ENCODE measurements around the gene L3MBTL4.

Gene L3MBTL4

GRCh38 chr18:6323319-6323889 is 91.3 kb downstream of the L3MBTL4 start:
- Histone ChIP-seq H3K9me3 (ENCODE audit: control insufficient read depth, low read length) (peaks cover 8% of the 10 kb centered on the region), H3K4me1 (ENCODE audit: control insufficient read depth, insufficient read depth, low read length) (no peaks in the 10 kb centered on the region), H3K36me3 (ENCODE audit: control insufficient read depth, insufficient read depth, low read length) (no peaks in the 10 kb centered on the region), H3K4me3 (ENCODE audit: low read length) (no peak overlapping the region), H3K9ac (ENCODE audit: low read length) (no peak overlapping the region), H3K27me3 (ENCODE audit: control insufficient read depth, insufficient read depth, low read length) (no peaks in the 10 kb centered on the region)

- no peak overlapping the region for H3K4me3 ChIP-seq (ENCODE audit: low read length)
- H3K27me3 ChIP-seq (ENCODE audit: control insufficient read depth, insufficient read depth, low read length), result no peaks in the 10 kb centered on the region
Observed at GRCh38 chr18:6315517-6316331, 99.0 kb downstream of the L3MBTL4 start.

GRCh38 chr18:6313415-6313814 is 101.3 kb downstream of the L3MBTL4 start:
- no peak overlapping the region for H3K4me3 ChIP-seq (ENCODE audit: low read length)
- H3K27me3 ChIP-seq (ENCODE audit: control insufficient read depth, insufficient read depth, low read length), result no peaks in the 10 kb centered on the region
- no peaks in the 10 kb centered on the region for H3K4me1 ChIP-seq (ENCODE audit: control insufficient read depth, insufficient read depth, low read length)
- H3K9ac ChIP-seq (ENCODE audit: low read length), result no peak overlapping the region
- H3K36me3 ChIP-seq (ENCODE audit: control insufficient read depth, insufficient read depth, low read length), result no peaks in the 10 kb centered on the region
- no peaks in the 10 kb centered on the region for H3K9me3 ChIP-seq (ENCODE audit: control insufficient read depth, low read length)

More at GRCh38 chr18:6315517-6316331, 99.0 kb downstream of the L3MBTL4 start:
- H3K9me3 ChIP-seq (ENCODE audit: control insufficient read depth, low read length), result no peaks in the 10 kb centered on the region
- no peaks in the 10 kb centered on the region for H3K36me3 ChIP-seq (ENCODE audit: control insufficient read depth, insufficient read depth, low read length)
- H3K4me1 ChIP-seq (ENCODE audit: control insufficient read depth, insufficient read depth, low read length), result no peaks in the 10 kb centered on the region
- no peak overlapping the region for H3K9ac ChIP-seq (ENCODE audit: low read length)

- Histone ChIP-seq H3K4me1 (ENCODE audit: control insufficient read depth, insufficient read depth, low read length) (no peaks in the 10 kb centered on the region), H3K27me3 (ENCODE audit: control insufficient read depth, insufficient read depth, low read length) (no peaks in the 10 kb centered on the region), H3K9me3 (ENCODE audit: control insufficient read depth, low read length) (no peaks in the 10 kb centered on the region), H3K4me3 (ENCODE audit: low read length) (no peak overlapping the region), H3K36me3 (ENCODE audit: control insufficient read depth, insufficient read depth, low read length) (no peaks in the 10 kb centered on the region), H3K9ac (ENCODE audit: low read length) (no peak overlapping the region)
Observed at GRCh38 chr18:6311456-6312215, 103.1 kb downstream of the L3MBTL4 start.

GRCh38 chr18:6310714-6311113 is 104.0 kb downstream of the L3MBTL4 start:
- no peak overlapping the region for H3K9ac ChIP-seq (ENCODE audit: low read length)
- no peak overlapping the region for H3K4me3 ChIP-seq (ENCODE audit: low read length)
- no peaks in the 10 kb centered on the region for H3K27me3 ChIP-seq (ENCODE audit: control insufficient read depth, insufficient read depth, low read length)
- H3K36me3 ChIP-seq (ENCODE audit: control insufficient read depth, insufficient read depth, low read length), result no peaks in the 10 kb centered on the region
- H3K4me1 ChIP-seq (ENCODE audit: control insufficient read depth, insufficient read depth, low read length), result no peaks in the 10 kb centered on the region
- no peaks in the 10 kb centered on the region for H3K9me3 ChIP-seq (ENCODE audit: control insufficient read depth, low read length)

GRCh38 chr18:6297875-6298274 is 116.8 kb downstream of the L3MBTL4 start:
- Histone ChIP-seq H3K4me1 (ENCODE audit: control insufficient read depth, insufficient read depth, low read length) (no peaks in the 10 kb centered on the region), H3K27me3 (ENCODE audit: control insufficient read depth, insufficient read depth, low read length) (no peaks in the 10 kb centered on the region), H3K4me3 (ENCODE audit: low read length) (no peak overlapping the region), H3K36me3 (ENCODE audit: control insufficient read depth, insufficient read depth, low read length) (no peaks in the 10 kb centered on the region), H3K9me3 (ENCODE audit: control insufficient read depth, low read length) (no peaks in the 10 kb centered on the region), H3K9ac (ENCODE audit: low read length) (no peak overlapping the region)

GRCh38 chr18:6294148-6294784 is 120.4 kb downstream of the L3MBTL4 start:
- no peaks in the 10 kb centered on the region for H3K36me3 ChIP-seq (ENCODE audit: control insufficient read depth, insufficient read depth, low read length)

GRCh38 chr18:6289843-6290242 is 124.9 kb downstream of the L3MBTL4 start:
- Histone ChIP-seq H3K9ac (ENCODE audit: low read length) (no peak overlapping the region), H3K4me1 (ENCODE audit: control insufficient read depth, insufficient read depth, low read length) (no peaks in the 10 kb centered on the region), H3K9me3 (ENCODE audit: control insufficient read depth, low read length) (no peaks in the 10 kb centered on the region), H3K27me3 (ENCODE audit: control insufficient read depth, insufficient read depth, low read length) (no peaks in the 10 kb centered on the region), H3K4me3 (ENCODE audit: low read length) (no peak overlapping the region), H3K36me3 (ENCODE audit: control insufficient read depth, insufficient read depth, low read length) (no peaks in the 10 kb centered on the region)

More at GRCh38 chr18:6294148-6294784, 120.4 kb downstream of the L3MBTL4 start:
- no peaks in the 10 kb centered on the region for H3K4me1 ChIP-seq (ENCODE audit: control insufficient read depth, insufficient read depth, low read length)
- H3K9ac ChIP-seq (ENCODE audit: low read length), result no peak overlapping the region
- no peaks in the 10 kb centered on the region for H3K9me3 ChIP-seq (ENCODE audit: control insufficient read depth, low read length)
- no peak overlapping the region for H3K4me3 ChIP-seq (ENCODE audit: low read length)
- H3K27me3 ChIP-seq (ENCODE audit: control insufficient read depth, insufficient read depth, low read length), result no peaks in the 10 kb centered on the region

- no peaks in the 10 kb centered on the region for H3K4me1 ChIP-seq (ENCODE audit: control insufficient read depth, insufficient read depth, low read length)
- no peak overlapping the region for H3K9ac ChIP-seq (ENCODE audit: low read length)
- H3K36me3 ChIP-seq (ENCODE audit: control insufficient read depth, insufficient read depth, low read length), result no peaks in the 10 kb centered on the region
- H3K27me3 ChIP-seq (ENCODE audit: control insufficient read depth, insufficient read depth, low read length), result no peaks in the 10 kb centered on the region
- no peak overlapping the region for H3K4me3 ChIP-seq (ENCODE audit: low read length)
- H3K9me3 ChIP-seq (ENCODE audit: control insufficient read depth, low read length), result no peaks in the 10 kb centered on the region
Observed at GRCh38 chr18:6286585-6286984, 128.1 kb downstream of the L3MBTL4 start.

GRCh38 chr18:6284761-6285160 is 129.9 kb downstream of the L3MBTL4 start:
- H3K27me3 ChIP-seq (ENCODE audit: control insufficient read depth, insufficient read depth, low read length), result no peaks in the 10 kb centered on the region
- H3K9me3 ChIP-seq (ENCODE audit: control insufficient read depth, low read length), result no peaks in the 10 kb centered on the region
- no peak overlapping the region for H3K9ac ChIP-seq (ENCODE audit: low read length)
- H3K36me3 ChIP-seq (ENCODE audit: control insufficient read depth, insufficient read depth, low read length), result no peaks in the 10 kb centered on the region
- no peak overlapping the region for H3K4me3 ChIP-seq (ENCODE audit: low read length)
- H3K4me1 ChIP-seq (ENCODE audit: control insufficient read depth, insufficient read depth, low read length), result no peaks in the 10 kb centered on the region

- Histone ChIP-seq H3K4me3 (ENCODE audit: low read length) (no peak overlapping the region), H3K9ac (ENCODE audit: low read length) (no peak overlapping the region), H3K36me3 (ENCODE audit: control insufficient read depth, insufficient read depth, low read length) (no peaks in the 10 kb centered on the region), H3K27me3 (ENCODE audit: control insufficient read depth, insufficient read depth, low read length) (no peaks in the 10 kb centered on the region), H3K4me1 (ENCODE audit: control insufficient read depth, insufficient read depth, low read length) (no peaks in the 10 kb centered on the region), H3K9me3 (ENCODE audit: control insufficient read depth, low read length) (no peaks in the 10 kb centered on the region)
Observed at GRCh38 chr18:6284300-6284699, 130.4 kb downstream of the L3MBTL4 start.

GRCh38 chr18:6281874-6282273 is 132.8 kb downstream of the L3MBTL4 start:
- Histone ChIP-seq H3K4me1 (ENCODE audit: control insufficient read depth, insufficient read depth, low read length) (no peaks in the 10 kb centered on the region), H3K9ac (ENCODE audit: low read length) (no peak overlapping the region), H3K27me3 (ENCODE audit: control insufficient read depth, insufficient read depth, low read length) (no peaks in the 10 kb centered on the region), H3K4me3 (ENCODE audit: low read length) (no peak overlapping the region), H3K36me3 (ENCODE audit: control insufficient read depth, insufficient read depth, low read length) (no peaks in the 10 kb centered on the region), H3K9me3 (ENCODE audit: control insufficient read depth, low read length) (no peaks in the 10 kb centered on the region)
